ENCODE measurements around the gene TP53I3.
"Not testable (repeated sequence)": the region's sequence is repeated elsewhere in the genome, so short reads cannot be mapped to it uniquely, and the experiment has no call there.

TP53I3 gene

GRCh38 chr2:24095171-24095677, 10.6 kb upstream of the TP53I3 start:
- not testable (repeated sequence) for DNase-seq (ENCODE audit: low spot score)

- DNase-seq (ENCODE audit: low spot score), result not testable (repeated sequence)
These were observed 8.6 kb upstream of the TP53I3 start for GRCh38 chr2:24093270-24093669.

GRCh38 chr2:24088821-24089359, 4.3 kb upstream of the TP53I3 start:
- DNase-seq (ENCODE audit: low spot score), result no peak

- no peak for DNase-seq (ENCODE audit: low spot score)
These were observed 2.4 kb upstream of the TP53I3 start for GRCh38 chr2:24087032-24087431.

GRCh38 chr2:24086241-24086640, 1.6 kb upstream of the TP53I3 start:
- no peak for DNase-seq (ENCODE audit: low spot score)

- no peak for DNase-seq (ENCODE audit: low spot score)
These were observed 511 bp upstream of the TP53I3 start for GRCh38 chr2:24085200-24085489.

- DNase-seq (ENCODE audit: low spot score), result no peak
These were observed 858 bp downstream of the TP53I3 start for GRCh38 chr2:24083567-24084385.

- no peak for DNase-seq (ENCODE audit: low spot score)
These were observed 1.7 kb downstream of the TP53I3 start for GRCh38 chr2:24082787-24083566.

GRCh38 chr2:24080701-24081100, 3.9 kb downstream of the TP53I3 start:
- DNase-seq (ENCODE audit: low spot score), result no peak

GRCh38 chr2:24077879-24078278, 6.8 kb downstream of the TP53I3 start:
- DNase-seq (ENCODE audit: low spot score), result no peak

GRCh38 chr2:24077535-24077877, 7.1 kb downstream of the TP53I3 start:
- no peak for DNase-seq (ENCODE audit: low spot score)

- peak; percentile 26 for DNase-seq (ENCODE audit: low spot score)
These were observed 7.6 kb downstream of the TP53I3 start for GRCh38 chr2:24076849-24077534.

GRCh38 chr2:24075915-24076848, 8.5 kb downstream of the TP53I3 start, which contains the start of gene SF3B6:
Gene SF3B6, minus strand, starts transcription at chr2:24076326. Its CDS starts 97 bp downstream, at chr2:24076229.
- peak; percentile 97 for DNase-seq (ENCODE audit: low spot score)

- DNase-seq (ENCODE audit: low spot score), result no peak
These were observed 9.4 kb downstream of the TP53I3 start for GRCh38 chr2:24075259-24075658.

- no peak for DNase-seq (ENCODE audit: low spot score)
These were observed 10.8 kb downstream of the TP53I3 start for GRCh38 chr2:24073816-24074215.

- DNase-seq (ENCODE audit: low spot score), result no peak
These were observed 12.4 kb downstream of the TP53I3 start for GRCh38 chr2:24072259-24072658.

- no peak for DNase-seq (ENCODE audit: low spot score)
These were observed 19.3 kb downstream of the TP53I3 start for GRCh38 chr2:24065341-24065740.

GRCh38 chr2:24058564-24059271, 25.9 kb downstream of the TP53I3 start:
- no peak for DNase-seq (ENCODE audit: low spot score)

GRCh38 chr2:24055750-24056149, 28.9 kb downstream of the TP53I3 start:
- DNase-seq (ENCODE audit: low spot score), result no peak

GRCh38 chr2:24054366-24055010, 30.1 kb downstream of the TP53I3 start:
- DNase-seq (ENCODE audit: low spot score), result no peak

Data from globus pallidus (tissue), 1 donor.